OCI-LY7 (cell line): Measurements from ENCODE around the gene YIPF4.

Source experiments
- CTCF ChIP-seq: fragments of 200-600 bp; sonication (generic); conservative IDR thresholded peaks from 2 replicates; pipeline ENCODE4 v1.5.1; 2014; ENCODE audit warnings: mild to moderate bottlenecking, antibody characterized with exemption, low read length, moderate library complexity, mixed read lengths
- EZH2phosphoT487 ChIP-seq: fragments of 200-600 bp; sonication (generic); IDR thresholded peaks from 2 replicates; pipeline ENCODE4 v1.6.1; 2018; ENCODE audit warnings: low read depth, borderline replicate concordance, mild to moderate bottlenecking, mixed run types, antibody characterized with exemption, low read length, moderate library complexity, mixed read lengths

GRCh38 chr2:32314886-32315285 lies 37.2 kb downstream of the YIPF4 start:
- TF ChIP-seq CTCF, result no peak
- no peak for TF ChIP-seq EZH2phosphoT487
